OCI-LY7 (cell line): ENCODE measurements around the gene ANKRD7. TPM values are rescaled to one million over a fixed set of nuclear protein-coding genes. Genes with fewer than 3 reads are reported as not detected.
"Not testable (repeated sequence)": the region's sequence is repeated elsewhere in the genome, so short reads cannot be mapped to it uniquely, and the experiment has no call there.

Experiments
- BruUV-seq: library from RNA; stranded (reverse); fragments of 400-500 nt; replicated peaks from 2 replicates; lab custom pipeline; 2021; lab: Mats Ljungman, UMichigan
- CTCF ChIA-PET: fragments of 300-600 bp; sonication (Branson Sonifier 250); formaldehyde crosslinking; loops from one replicate; lab custom pipeline; 2022; ENCODE audit warnings: antibody characterized with exemption; ENCODE audit not compliant: unreplicated experiment; lab: Charles Lee
- POLR2A ChIA-PET: fragments of 300-600 bp; sonication (Branson Sonifier 250); formaldehyde crosslinking; loops from one replicate; lab custom pipeline; 2022; ENCODE audit warnings: antibody characterized with exemption; lab: Charles Lee
- DNase-seq: peaks from one replicate; pipeline ENCODE4 v3.0.0-alpha.2; 2015; ENCODE audit warnings: low spot score
- H2AFZ ChIP-seq: fragments of 200-600 bp; sonication (generic), shearing (Covaris generic); 2 replicates; pipeline ENCODE4 v1.6.1; 2014; ENCODE audit warnings: mild to moderate bottlenecking, antibody characterized with exemption, low read length, moderate library complexity
- H3K27ac ChIP-seq: fragments of 200-600 bp; sonication (generic); 2 replicates; pipeline ENCODE4 v1.5.1; 2014; ENCODE audit warnings: mixed run types, low read depth, mild to moderate bottlenecking, moderate library complexity, low read length, inconsistent platforms; ENCODE audit not compliant: poor library complexity, severe bottlenecking
- H3K36me3 ChIP-seq: fragments of 200-600 bp; sonication (generic); 2 replicates; pipeline ENCODE4 v1.6.1; 2014; ENCODE audit warnings: mild to moderate bottlenecking, antibody characterized with exemption, low read length, moderate library complexity, mixed read lengths; ENCODE audit not compliant: insufficient read depth
- H3K4me1 ChIP-seq: fragments of 200-600 bp; sonication (generic); 2 replicates; pipeline ENCODE4 v1.5.1; 2014; ENCODE audit warnings: mild to moderate bottlenecking, low read length; ENCODE audit not compliant: insufficient read depth, poor library complexity, severe bottlenecking
- H3K4me2 ChIP-seq: fragments of 200-600 bp; sonication (generic); 2 replicates; pipeline ENCODE4 v1.6.1; 2014; ENCODE audit warnings: mild to moderate bottlenecking, low read length
- H3K4me3 ChIP-seq: fragments of 200-600 bp; sonication (generic); 2 replicates; pipeline ENCODE4 v1.5.1; 2014; ENCODE audit warnings: mild to moderate bottlenecking, low read depth, low read length; ENCODE audit not compliant: poor library complexity, severe bottlenecking
- H3K79me2 ChIP-seq: fragments of 200-600 bp; sonication (generic); 2 replicates; pipeline ENCODE4 v1.6.1; 2016; ENCODE audit warnings: low read depth, mild to moderate bottlenecking, low read length, moderate library complexity, mixed read lengths; ENCODE audit not compliant: insufficient read depth
- H3K9me2 ChIP-seq: fragments of 200-600 bp; sonication (generic); 2 replicates; pipeline ENCODE4 v1.6.1; 2016; ENCODE audit warnings: mild to moderate bottlenecking, low read length, mixed read lengths; ENCODE audit not compliant: insufficient read depth
- H3K9me3 ChIP-seq: fragments of 200-600 bp; sonication (generic); 2 replicates; pipeline ENCODE4 v1.6.1; 2014; ENCODE audit warnings: mild to moderate bottlenecking, mixed run types, low read length, mixed read lengths
- H4K20me1 ChIP-seq: fragments of 200-600 bp; sonication (generic); 2 replicates; pipeline ENCODE4 v1.6.1; 2014; ENCODE audit warnings: mild to moderate bottlenecking, antibody characterized with exemption, low read length, moderate library complexity, mixed read lengths; ENCODE audit not compliant: insufficient read depth
- CTCF ChIP-seq: fragments of 200-600 bp; sonication (generic); conservative IDR thresholded peaks from 2 replicates; pipeline ENCODE4 v1.5.1; 2014; ENCODE audit warnings: mild to moderate bottlenecking, antibody characterized with exemption, low read length, moderate library complexity, mixed read lengths
- EZH2phosphoT487 ChIP-seq: fragments of 200-600 bp; sonication (generic); IDR thresholded peaks from 2 replicates; pipeline ENCODE4 v1.6.1; 2018; ENCODE audit warnings: low read depth, borderline replicate concordance, mild to moderate bottlenecking, mixed run types, antibody characterized with exemption, low read length, moderate library complexity, mixed read lengths
- intact Hi-C: fragments of 100-400 bp; cut with micrococcal nuclease; formaldehyde crosslinking; loops from one replicate; pipeline ENCODE4 v1.10.0; 2022; ENCODE audit not compliant: unreplicated experiment
- total RNA-seq, 2 experiments: library from RNA; depleted of rRNA in 1 of 2; stranded (reverse); fragments of >200 nt in 1 of 2; shearing (Covaris generic) in 1 of 2; gene quantifications; 2 replicates each; pipeline ENCODE4 v1.2.3, GENCODE V29; 2014 to 2022

Gene ANKRD7
- total RNA-seq, 2 experiments from 2014 or later: 0.38 to 2.3 TPM

DNA sequence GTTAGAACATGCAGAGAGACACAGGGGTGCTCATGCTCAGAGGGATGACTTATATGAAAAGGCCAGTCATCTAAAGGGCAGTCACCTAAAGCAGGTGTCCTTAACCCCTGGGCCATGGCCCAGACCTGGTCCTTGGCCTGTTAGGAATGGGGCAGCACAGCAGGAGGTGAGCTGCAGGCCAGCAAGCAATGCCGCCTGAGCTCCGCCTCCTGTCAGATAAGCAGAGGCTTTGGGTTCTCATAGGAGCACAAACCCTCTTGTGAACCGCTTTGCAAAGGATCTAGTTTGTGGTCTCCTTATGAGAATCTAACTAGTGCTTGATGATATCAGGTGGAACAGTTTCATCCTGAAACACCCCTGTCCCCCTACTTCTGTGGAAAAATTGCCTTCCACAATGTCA is 14.5 kb downstream of the ANKRD7 start:
- Histone ChIP-seq H3K9me3 (no peaks in the 10 kb centered on the region), H3K36me3 (no peaks in the 10 kb centered on the region), H3K27ac (no peak overlapping the region), H2AFZ (no peak overlapping the region), H4K20me1 (no peaks in the 10 kb centered on the region), H3K4me3 (no peak overlapping the region), H3K9me2 (no peaks in the 10 kb centered on the region), H3K4me2 (no peak overlapping the region), H3K79me2 (no peaks in the 10 kb centered on the region), H3K4me1 (no peaks in the 10 kb centered on the region)
- POLR2A ChIA-PET: no interaction called here
- TF ChIP-seq EZH2phosphoT487 (no peak), CTCF (no peak)
- CTCF ChIA-PET: no interaction called here
- intact Hi-C loops: no loop called here
- BruUV-seq: no TSS peak
- no peak for DNase-seq

DNA sequence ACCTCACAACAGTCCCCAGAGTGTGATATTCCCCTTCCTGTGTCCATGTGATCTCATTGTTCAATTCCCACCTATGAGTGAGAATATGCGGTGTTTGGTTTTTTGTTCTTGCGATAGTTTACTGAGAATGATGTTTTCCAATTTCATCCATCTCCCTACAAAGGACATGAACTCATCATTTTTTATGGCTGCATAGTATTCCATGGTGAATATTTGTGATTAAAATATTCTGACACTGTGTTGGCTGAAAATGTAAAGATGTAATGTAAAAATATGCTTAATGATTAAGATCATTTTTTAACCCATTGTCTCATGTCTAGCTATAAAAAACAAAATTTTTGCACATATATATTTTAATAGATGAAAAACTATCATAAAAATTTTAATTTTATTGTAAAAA is 15.8 kb downstream of the ANKRD7 start:
- H3K9me2 ChIP-seq, H3K9me3 ChIP-seq, H3K4me3 ChIP-seq, POLR2A ChIA-PET, intact Hi-C loops, BruUV-seq, CTCF ChIA-PET, H4K20me1 ChIP-seq, H3K36me3 ChIP-seq, H3K4me1 ChIP-seq, H3K4me2 ChIP-seq, DNase-seq, H3K27ac ChIP-seq, H2AFZ ChIP-seq, H3K79me2 ChIP-seq: not testable (repeated sequence)

DNA sequence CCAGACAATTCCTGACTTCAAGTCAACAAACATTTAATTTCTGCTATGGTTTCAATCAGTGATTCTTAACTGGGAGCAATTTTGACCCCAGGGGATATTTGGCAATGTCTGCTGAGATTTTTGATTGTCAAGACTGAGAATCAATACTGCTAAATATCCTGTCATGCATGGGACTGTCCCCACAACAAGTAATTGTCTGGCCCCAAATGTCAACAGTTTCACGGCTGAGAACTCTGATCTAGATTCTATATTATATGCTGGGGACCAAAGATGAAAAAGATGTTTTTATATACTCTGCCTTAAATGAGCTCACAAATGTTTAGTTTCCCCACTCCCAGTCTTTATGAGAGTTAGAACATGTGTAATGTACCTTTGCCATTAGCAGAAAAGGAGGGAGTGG is 19.2 kb downstream of the ANKRD7 start:
- TF ChIP-seq EZH2phosphoT487 (no peak), CTCF (no peak)
- Histone ChIP-seq H3K4me3 (no peak overlapping the region), H3K27ac (no peak overlapping the region), H3K9me3 (no peaks in the 10 kb centered on the region), H4K20me1 (no peaks in the 10 kb centered on the region), H3K36me3 (no peaks in the 10 kb centered on the region), H2AFZ (no peak overlapping the region), H3K4me1 (no peaks in the 10 kb centered on the region), H3K9me2 (no peaks in the 10 kb centered on the region), H3K79me2 (no peaks in the 10 kb centered on the region), H3K4me2 (no peak overlapping the region)
- ChIA-PET CTCF (no interaction called here), POLR2A (interaction anchor here (0.6 kb wide), 1 partner anchor 1768 kb away, joined by 4 read pairs; no protein-coding TSS in a partner anchor)
- DNase-seq: no peak
- intact Hi-C loops: no loop called here
- BruUV-seq: no TSS peak
